ENCODE data around the gene HIP1R.

HIP1R gene

DNA sequence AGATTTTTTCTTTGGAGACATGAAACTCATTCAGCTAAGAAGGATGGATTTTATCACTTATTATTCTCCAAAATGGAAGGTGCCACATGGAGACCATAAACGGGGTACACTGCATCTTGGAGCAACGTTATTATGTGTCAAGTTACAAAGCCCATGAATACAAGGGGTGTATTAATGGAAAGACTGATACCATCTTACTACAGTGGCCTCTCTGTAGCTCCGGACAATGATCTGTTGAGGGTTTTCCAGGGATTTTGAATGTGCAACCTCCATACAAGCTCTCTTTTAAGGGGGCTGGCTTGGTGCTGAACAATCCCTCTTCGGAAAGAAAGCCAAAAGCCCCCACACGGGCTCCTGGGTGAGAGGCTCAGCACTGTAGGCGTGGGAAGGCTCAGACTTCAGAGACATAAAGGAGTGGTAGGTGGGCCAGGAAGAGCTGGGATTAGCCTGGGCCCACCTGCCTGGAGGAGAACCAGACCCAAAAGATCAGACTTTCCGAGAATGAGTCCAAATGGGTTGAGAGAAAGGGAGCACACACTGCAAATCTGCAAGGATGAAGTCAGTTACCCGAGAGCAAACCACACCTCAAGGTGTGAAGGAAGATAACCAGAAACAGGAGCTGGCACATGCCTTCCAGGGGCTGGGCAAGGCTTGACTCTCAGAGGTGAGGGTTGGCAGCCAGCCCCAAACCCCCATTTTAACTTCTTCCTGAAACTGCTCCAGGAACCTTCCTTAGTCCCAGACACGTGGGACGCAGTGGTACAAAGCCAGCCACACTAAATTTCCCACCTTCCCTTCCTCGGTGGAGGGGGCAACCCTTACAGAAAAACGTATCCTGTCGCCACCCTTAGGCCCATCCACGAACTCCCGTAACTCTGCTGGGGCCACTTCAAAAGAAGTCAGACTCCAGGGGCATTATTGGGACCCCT lies 59.2 kb downstream of the HIP1R start:
- H3K4me3 ChIP-seq (ENCODE audit: low read depth, low read length): peak overlapping the region; percentile 84
- no peak for DNase-seq (ENCODE audit: low read depth)
- no peak for TF ChIP-seq POLR2A (IDR thresholded peaks at IDR 0.05; ENCODE audit: extremely low read depth, insufficient read length)
- TF ChIP-seq MYC (IDR thresholded peaks at IDR 0.05; ENCODE audit: low read depth, low read length): no peak
- no peak for TF ChIP-seq CTCF (IDR thresholded peaks at IDR 0.05; ENCODE audit: low read depth, low read length)
- no peak for TF ChIP-seq MAX (IDR thresholded peaks at IDR 0.05; ENCODE audit: low read depth, low read length)

DNA sequence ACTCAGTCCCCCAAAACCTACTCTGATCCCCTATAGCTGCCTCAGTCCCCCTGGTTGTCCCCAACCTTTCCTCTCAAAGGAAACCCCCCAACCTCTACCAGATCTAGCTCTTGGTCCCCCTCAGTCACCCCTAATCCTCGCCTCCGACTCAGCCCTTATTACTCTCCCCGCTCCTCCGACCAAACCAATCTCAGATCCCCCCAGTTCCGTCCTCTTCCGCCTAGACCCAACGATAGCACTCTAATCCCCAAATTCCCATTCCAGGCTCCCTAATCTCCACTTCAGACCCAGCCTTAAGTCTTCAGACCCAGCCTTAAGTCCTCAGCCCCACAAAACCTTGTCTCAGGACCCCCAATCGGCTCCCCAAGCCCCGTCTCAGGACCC lies 60.1 kb downstream of the HIP1R start:
- TF ChIP-seq MYC (IDR thresholded peaks at IDR 0.05; ENCODE audit: low read depth, low read length) (no peak), MAX (IDR thresholded peaks at IDR 0.05; ENCODE audit: low read depth, low read length) (no peak), CTCF (IDR thresholded peaks at IDR 0.05; ENCODE audit: low read depth, low read length) (no peak), POLR2A (IDR thresholded peaks at IDR 0.05; ENCODE audit: extremely low read depth, insufficient read length) (no peak)
- H3K4me3 ChIP-seq (ENCODE audit: low read depth, low read length): peak overlapping the region; percentile 84
- no peak for DNase-seq (ENCODE audit: low read depth)

DNA sequence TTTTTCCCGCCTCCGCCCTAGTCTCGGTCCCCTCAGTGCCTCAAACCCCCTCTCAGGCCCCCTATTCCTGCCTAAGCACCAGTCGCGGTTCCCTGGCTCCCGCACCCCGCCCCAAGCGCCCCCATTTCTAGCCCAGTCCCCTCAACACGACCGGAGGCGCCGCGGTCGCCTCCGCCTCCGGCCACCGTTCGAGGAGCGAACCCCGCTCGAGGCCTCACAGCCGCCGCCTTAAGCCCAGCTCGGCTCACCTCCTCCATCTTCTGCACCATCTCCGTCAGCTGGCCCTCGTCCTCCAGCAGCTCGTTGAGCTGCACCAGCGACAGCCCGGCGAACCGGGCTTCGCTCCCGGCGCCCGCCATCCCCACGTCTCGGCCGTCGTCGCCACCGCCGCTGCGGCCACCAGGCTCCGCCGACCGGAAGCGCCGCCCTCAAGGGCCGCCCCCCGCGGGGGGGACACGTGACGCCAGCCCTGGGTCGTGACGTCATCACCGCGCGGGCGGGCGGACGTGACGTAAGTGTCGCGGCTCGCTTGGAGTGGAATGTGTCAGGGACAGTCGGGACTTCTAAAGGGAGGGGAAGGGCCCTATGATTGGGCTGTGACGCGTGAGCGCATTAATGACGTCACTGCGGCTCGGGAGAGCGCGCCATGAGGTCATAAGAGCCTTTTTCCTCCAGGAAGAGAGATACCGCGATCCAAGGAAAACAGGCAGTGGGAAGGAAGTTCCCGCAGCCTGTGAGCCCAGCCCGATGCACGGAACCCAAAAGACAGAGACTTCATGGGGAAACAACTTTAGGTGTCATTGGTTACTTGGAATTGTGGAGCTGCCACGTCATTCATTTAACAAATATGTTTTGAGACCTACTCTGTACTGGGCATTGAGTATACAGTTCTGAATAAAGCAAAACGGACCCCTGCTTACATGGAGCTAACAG lies 60.7 kb downstream of the HIP1R start, which contains the start of gene VPS37B:
TSS of gene VPS37B (minus strand) at position 421 of the 933 bp plus-strand sequence. CDS start at position 359, 62 bp downstream.
- TF ChIP-seq CTCF (IDR thresholded peaks at IDR 0.05; ENCODE audit: low read depth, low read length): no peak
- TF ChIP-seq POLR2A (IDR thresholded peaks at IDR 0.05; ENCODE audit: extremely low read depth, insufficient read length): peak; percentile 94
- TF ChIP-seq MAX (IDR thresholded peaks at IDR 0.05; ENCODE audit: low read depth, low read length): peak; percentile 90
- peak; percentile 69 for TF ChIP-seq MYC (IDR thresholded peaks at IDR 0.05; ENCODE audit: low read depth, low read length)
- H3K4me3 ChIP-seq (ENCODE audit: low read depth, low read length): peak within 1 kb of the TSS; percentile 84
- peak; percentile 90 for DNase-seq (ENCODE audit: low read depth)

- DNase-seq (ENCODE audit: low read depth): no peak
- TF ChIP-seq MYC (IDR thresholded peaks at IDR 0.05; ENCODE audit: low read depth, low read length): no peak
- TF ChIP-seq CTCF (IDR thresholded peaks at IDR 0.05; ENCODE audit: low read depth, low read length): no peak
- no peak for TF ChIP-seq MAX (IDR thresholded peaks at IDR 0.05; ENCODE audit: low read depth, low read length)
- TF ChIP-seq POLR2A (IDR thresholded peaks at IDR 0.05; ENCODE audit: extremely low read depth, insufficient read length): no peak
- peak overlapping the region; percentile 84 for H3K4me3 ChIP-seq (ENCODE audit: low read depth, low read length)
Measured at GRCh38 chr12:122896662-122897061, 61.4 kb downstream of the HIP1R start.

DNA sequence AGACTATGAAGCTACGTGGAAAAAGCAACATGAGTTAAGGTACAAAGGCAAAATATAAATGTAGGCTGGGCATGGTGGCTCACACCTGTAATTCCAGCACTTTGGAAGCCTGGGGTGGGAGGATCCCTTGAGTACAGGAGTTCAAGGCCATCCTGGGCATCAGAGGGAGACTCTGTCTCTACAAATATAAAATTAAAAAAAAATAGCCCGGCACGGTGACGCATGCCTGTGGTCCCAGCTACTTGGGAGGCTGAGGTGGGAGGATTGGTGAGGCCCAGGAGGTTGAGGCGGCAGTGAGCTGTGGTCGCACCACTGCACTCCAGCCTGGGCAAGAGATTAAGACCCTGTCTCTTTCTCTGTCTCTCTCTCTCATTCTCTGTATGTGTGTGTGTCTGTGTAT lies 64.6 kb downstream of the HIP1R start:
- no peak for TF ChIP-seq POLR2A (IDR thresholded peaks at IDR 0.05; ENCODE audit: extremely low read depth, insufficient read length)
- no peak for TF ChIP-seq MYC (IDR thresholded peaks at IDR 0.05; ENCODE audit: low read depth, low read length)
- TF ChIP-seq MAX (IDR thresholded peaks at IDR 0.05; ENCODE audit: low read depth, low read length): no peak
- no peak for TF ChIP-seq CTCF (IDR thresholded peaks at IDR 0.05; ENCODE audit: low read depth, low read length)
- no peak overlapping the region for H3K4me3 ChIP-seq (ENCODE audit: low read depth, low read length)
- no peak for DNase-seq (ENCODE audit: low read depth)
